CD4-positive, alpha-beta T cell treated with Interleukin-4 for 1 hour (primary cell): ENCODE results near the gene SNX15.

Source experiments
- DNase-seq, 2 donors: peaks; one replicate each; pipeline ENCODE4 v3.0.0-alpha.2; 2020 to 2022

The SNX15 gene

DNA sequence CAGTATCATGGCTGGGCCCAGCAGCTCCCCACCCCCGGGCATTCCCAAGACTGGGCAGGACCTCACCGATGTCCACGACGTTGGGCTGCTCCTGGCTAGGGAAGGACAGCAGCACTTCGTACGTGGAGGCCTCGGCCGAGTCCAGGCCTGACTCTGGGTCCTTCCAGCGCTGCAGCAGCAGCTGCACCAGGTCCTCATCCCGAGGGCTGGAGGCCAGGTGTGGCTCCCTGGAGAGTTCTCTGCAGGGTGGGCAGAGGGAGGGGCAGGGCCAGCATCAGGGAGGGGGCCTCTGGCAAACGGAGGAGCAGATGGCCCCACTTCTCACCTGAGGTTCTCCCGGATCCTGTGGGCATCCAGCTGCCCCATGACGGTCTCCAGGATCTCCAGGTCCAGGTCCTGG, 30.8 kb downstream of the SNX15 start:
- DNase-seq = no peak

DNA sequence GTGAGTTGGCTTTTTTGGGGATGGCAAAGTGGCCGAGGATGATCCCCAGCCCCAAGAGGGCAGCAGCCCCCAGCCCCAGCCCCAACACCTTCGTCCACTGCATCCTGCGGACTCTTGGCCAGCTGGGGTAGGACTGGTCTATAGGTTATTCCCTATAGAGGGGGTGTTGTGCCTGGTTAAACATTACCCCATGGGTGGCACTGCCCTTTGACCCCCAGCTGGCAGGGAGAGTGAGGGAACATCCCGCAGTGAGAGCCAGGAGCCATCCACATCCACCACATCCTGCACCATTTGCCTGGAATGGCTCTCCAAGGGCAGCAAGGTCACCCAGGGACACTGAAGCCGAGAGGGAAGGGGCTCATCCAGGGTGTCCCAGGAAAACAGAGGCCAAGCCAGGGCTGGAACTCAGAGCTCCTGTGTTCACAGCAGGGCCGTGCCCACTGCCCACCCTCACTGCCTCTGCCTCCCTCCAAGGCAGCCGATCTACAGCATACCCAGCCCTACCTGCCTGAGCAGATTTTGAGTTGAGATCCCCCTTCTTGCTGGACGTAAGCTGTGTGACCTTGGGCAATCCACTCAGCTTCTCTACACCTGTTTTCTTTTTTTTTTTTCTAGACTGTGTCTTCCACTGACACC, 31.3 kb downstream of the SNX15 start, which contains the start of gene NAALADL1:
NAALADL1 (minus strand) TSS at position 135 of the 636 bp plus-strand sequence; CDS start at position 103, 32 bp downstream.
- DNase-seq = no peak

DNA sequence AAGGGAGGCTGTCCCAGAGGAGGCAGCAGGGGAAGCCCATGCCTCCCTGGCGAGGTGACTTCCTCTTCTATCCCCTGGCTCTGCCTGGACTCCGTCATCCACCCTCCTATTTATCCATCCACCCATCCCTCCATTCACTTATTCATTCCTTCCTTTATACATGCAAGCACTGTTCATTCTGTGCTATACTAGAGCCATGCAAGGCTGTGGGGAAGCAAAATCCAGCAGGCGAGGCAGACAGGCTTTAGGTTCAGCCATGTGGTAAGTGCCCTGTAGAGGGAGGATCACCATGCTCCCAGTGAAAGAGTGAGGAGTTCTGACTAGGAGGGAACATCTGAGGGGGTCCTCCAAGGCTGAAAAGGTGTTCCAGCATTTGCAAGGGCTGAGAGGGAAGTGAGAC, 32.3 kb downstream of the SNX15 start:
- DNase-seq = no peak

DNA sequence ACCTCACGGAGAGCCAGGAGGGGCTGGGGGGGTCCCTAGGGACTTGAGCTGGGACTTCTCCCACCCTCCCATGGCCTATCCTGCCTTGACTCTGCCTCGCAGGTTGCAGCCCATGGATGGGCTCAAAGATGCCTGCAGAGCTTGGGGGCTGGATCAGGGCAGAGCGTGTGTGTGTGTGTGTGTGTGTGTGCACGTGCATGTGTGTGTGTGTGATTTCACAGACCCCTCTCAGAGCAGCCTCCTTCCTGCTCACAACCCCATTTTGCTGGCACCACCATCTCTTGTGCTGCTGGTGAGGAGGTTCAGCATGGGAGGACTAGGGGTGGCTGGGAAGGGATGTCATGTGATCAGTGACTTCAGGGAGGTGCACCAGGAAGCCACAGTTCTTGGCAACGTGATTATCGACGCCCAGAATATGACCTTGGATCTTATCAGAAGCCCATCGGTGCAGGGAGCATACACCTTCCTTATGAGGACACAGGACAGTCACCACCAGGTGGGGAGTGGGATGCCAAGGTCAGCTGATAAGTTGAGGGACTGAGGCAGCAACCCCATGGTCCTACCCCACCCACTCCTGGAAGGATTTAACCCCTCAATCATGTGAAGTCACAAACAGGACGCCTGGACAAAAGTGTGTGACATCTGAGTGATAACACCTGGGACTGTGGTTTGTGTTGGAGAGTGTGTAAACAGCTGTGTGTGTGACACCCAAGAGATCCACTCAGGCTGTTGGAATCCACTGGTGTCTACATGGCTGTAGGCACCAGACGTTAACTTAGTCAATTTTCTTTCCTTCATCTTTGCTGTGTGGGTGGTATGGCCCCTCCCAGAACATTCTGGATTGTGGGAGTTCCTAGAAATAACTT, 33.0 kb downstream of the SNX15 start:
- DNase-seq = no peak

DNA sequence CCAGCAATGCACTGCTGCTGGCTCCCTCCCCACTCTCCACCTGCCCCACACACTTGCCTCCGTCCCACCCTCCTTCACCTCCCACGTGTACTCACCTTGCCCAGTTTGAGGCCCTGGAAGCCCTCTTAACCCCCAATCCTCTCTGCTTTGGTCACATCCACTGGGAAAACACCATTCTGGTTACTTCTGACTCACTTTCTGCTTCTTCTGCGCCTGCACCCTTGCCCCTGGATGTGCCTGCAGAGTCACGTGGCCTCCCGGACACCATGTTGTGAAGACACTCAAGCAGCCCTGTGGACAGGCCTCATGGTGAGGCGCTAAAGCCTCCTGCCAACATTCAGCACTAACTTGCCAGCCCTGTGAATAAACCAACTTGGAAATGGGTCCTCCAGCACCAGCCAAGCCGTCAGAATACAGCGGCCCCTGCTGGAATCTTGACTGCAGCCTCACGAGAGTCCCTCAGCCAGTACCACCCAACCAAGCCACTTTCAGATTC, 33.7 kb downstream of the SNX15 start:
- no peak for DNase-seq

DNA sequence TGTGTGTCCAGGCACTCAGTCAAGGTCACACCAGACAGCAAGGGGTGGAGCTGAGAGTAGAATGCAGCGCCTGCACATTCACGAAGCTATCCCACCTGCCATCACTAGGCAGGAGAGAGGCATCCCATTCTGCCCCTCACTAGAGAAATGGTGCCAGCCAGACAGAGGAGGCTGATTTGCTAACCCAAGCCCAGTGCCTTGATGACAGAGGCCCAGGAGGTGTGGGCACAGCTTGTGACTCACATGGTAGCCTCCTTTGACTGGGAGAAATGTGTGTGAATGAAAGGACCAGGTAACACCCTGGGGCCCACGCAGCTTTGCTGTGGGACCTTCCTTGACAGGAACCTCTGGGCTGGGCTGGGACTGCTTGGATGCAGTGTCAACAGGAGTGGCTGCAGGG, 36.3 kb downstream of the SNX15 start:
- no peak for DNase-seq

DNA sequence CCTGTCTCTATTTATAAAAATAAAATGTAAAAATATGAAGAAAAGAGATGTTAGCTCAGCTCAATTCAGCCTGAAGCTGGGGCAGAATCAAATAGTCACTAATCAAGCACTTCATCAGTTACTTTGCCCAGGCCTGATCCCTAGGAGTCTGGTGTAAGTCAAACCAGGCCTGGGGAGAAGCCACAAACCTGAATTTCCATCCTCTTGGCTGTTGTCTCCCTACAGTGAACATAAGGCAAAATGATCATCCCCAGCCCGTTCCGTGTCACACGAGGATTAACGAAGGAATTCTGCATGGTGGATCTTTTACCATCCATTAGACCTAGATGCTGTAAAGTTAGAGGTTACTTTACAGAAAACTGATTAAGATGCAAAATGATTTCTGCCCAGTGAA, 37.6 kb downstream of the SNX15 start:
- DNase-seq = no peak

DNA sequence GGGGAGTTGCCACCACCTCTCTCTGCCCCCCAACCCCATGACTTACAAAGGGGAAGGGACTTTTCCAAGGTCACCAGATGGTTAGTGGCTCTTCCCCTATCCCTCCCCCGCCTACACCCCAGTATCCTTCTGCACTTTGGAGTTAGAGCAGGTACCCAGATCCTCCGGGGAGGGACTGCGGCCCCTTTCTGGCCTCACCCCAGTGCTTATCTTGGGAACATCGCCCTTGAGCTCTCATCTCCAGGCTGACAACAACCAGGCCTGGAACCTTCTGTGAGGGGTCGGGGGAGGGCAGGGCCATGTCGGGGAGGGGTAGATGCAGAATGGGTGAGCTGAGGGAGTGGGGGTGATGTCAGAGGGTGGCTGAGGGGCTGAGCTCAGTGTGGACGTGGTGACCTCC, 38.6 kb downstream of the SNX15 start:
- DNase-seq = no peak

DNA sequence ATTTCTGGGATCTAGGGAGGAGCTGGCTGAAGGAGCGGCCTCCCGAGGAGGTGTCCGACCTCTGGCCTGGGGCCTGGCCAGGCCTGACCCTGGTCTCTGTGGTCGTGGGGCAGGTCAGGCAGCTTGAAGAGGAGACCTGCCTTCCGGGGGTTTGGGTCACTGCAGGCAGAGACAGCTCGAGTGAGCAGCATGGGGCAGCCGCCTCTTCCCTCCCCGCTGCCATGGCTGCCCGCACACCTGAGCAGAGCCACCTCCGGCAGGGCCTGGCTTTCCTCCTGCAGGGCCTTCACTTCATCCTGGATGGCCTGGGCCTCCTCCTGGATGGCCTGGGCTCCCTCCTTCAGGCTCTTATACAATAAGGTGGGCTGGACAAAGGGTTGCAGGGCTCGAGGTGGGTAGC, 39.1 kb downstream of the SNX15 start:
- no peak for DNase-seq

DNA sequence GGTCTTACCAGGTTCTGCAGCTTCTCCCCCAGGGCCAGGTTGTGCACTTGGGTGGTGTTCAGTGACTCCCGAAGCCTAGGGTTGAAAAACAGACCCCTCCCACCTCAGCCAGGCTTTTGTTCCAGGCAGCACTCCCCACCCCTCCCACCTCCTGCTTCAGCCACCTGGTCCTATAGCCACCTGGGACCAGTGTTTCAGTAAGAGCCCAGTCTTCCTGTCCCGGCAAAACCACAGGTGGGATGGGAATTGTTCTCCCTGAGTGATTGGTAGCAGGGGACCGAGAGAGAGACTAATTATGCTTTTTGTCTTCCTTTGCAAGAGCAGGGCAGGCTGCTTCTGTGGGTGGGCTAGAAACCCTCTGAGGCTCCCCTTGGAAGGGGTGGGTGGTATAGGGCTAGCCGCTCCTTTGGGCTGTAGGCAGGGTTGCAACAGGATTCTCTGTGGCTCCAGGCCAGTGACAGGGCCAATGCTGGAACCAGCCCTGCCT, 39.6 kb downstream of the SNX15 start:
- no peak for DNase-seq

DNA sequence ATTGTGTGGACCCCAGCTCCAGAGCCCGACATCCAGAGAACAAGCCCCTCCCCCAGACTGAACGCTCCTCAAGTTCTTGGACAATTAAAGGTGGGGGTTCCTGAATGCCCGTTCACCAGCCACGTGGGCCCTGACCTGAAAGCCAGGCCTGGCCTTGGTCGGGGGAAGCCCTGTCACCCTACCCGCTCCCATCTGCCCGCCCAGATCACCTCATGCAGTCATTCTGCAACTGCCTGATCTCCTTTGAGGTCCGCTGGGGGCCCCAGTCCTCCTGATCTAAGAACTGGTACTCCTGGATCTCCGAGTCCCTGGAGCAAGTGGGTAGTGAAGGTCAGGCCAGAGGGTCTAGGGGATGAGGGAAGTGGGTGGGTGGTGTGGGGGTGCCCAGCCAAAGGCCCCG, 40.2 kb downstream of the SNX15 start:
- no peak for DNase-seq

DNA sequence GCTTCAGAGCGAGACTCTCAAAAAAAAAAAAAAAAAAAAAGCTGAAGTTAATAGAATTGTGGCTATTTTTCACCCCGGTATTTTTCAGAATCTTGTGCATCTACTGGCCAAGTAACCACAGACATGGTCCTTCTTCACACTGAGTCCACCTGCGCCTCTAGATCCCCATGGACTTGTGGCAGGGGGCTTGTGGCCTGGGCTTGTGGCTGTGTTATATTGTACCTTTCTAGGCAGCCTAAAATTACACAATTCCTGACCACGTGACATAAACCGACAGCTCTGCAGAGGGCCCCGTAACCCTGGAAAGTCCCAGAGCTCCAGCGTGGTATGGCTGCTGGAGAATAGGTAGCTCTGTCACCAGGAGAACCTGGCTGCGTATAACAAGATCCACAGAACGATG, 42.0 kb downstream of the SNX15 start:
- no peak for DNase-seq

DNA sequence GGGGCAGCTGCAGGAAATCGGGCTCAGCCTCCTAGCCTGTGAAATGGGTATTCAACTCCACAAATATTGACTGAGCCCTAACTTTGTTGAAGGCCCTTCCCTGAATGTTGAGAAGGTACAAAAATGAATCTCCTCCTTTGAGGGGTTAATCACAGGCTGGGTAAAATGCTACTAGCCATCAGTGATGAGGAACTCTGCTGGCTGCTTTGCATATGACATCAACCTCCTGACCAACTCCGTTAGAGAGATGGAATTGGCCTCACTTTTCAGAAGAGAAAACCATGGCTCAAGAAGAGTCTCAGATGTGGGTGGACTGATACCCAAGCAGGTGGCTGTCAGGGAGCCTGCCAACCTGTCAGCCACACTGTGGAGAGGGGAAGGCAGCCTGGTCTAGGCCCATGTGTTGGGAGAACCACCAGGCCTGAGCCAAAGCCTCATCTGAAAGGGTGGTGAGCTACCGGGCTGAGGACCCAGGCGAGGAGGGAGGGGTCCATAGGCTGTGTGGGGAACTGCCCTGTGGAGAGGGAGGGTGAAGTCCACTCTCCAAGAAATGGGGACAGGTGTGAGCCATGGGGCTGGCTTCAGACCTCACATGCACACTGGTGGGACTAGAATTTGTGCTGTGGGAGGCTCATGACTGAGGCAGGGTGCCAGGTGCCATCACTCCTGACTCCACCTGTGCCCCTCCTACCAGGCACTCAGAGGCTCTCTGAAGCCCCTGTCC, 44.8 kb downstream of the SNX15 start:
- no peak for DNase-seq

DNA sequence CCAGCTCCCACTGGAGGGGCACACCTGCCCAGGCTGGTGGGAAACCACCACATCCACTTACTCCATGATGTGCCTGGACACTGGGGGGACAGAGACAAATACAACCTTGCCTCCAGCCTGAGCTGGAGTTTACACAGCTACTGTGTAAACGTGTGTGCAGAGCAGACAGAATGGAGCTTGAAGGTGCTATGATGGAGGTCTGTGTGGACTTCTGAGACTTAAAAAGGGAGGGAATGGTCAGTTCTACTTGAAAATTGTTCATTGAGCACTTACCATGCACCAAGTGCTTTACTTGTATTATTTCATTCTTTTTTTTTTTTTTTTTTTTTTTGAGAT, 45.4 kb downstream of the SNX15 start:
- DNase-seq = no peak

DNA sequence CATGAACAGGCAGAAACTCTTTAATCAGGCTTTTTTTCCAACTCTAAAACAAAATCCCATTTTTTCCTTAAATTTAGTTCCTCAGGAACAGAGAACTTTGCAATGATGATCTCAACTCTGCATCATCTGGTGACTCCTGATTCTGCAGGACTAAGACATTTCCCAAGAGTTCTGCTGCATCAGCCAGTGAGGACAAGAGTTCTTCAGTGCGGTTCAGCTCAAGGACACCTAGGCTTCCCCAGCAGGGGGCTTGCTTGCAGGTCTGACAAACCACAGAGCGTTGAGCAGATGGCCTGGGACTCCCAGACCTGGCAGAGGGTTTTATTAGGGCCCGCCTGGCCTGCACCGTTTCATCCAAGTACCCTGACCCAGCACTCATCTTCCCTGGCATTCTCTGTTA, 50.2 kb downstream of the SNX15 start:
- DNase-seq = no peak

DNA sequence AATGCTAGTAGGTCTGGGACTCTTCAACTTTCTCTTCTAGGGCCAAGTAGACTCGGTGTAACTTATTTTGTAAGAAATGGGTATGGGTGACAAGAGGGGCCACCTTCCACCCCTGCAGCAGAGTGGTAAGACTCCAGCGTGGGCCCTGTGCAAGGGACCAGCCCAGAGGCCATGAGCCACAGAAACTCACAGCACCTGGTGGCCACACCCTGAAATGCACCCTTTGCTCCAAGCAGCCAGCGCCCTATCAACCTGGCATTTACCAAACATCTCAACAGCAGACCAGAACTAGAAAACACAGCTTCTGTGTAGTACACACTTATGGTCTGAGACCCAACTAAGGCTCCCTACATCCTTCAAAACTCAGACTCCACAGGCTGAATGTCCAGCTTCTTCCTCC, 50.9 kb downstream of the SNX15 start:
- DNase-seq = peak; percentile 76 to 82

DNA sequence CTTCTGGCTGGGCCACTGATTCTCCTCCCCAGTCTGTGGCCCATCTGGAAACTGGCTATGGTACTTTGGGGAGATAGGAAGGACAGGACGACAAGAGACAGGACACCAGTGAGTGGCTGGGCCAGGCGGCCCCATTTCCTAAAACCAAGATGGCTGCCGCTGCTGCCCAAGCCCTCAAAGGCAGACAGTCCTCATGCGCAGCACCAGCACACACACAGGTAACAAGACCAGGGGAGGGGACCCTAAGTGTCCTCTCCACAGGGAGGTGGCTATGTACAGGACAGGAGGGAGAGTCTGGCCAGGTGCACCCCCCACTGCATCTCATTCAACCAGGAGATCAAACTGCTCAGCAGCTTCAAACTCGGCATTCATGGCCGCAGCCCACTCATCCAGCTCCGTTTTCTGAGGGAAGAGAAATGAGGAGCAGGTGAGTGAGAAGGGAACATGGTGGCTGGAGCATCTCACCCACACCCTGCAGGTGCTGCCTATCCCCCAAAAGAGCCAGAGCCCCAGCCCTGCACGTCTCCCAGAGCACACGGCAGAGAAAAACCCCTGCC, 51.6 kb downstream of the SNX15 start:
- no peak for DNase-seq

DNA sequence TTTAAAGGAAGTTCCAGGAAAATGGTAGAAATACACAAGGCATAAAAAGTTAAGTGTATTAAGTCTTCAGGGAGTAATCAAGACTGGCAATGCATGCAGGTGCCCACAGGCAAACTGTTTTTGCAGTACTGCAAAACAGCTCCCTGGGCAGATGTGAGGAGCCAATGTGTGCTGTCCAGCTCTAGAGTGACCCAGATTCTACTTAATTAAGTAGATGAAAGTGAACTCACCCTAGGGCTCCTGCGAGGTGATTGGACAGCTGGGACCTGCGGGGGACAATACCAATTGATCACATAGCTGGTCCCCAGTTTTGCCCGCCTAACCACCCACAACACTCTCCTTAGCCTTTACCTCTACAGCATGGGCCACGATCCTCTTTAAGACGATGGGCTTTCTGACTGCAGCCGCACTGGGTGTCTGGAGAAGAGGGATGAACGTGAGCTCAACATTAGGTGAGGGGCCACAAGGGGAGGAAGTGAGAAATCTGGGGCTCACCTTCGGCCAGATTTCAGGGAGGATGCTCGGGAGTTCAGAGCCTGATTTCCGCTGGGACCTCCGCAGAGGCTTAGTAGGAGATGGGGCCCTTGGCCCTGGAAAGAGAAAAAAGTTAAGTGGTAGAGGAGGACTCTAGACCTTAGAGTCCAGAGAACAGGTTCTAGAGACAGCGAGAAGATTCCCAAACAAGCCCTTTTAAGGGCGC, 56.0 kb downstream of the SNX15 start:
- no peak for DNase-seq

DNA sequence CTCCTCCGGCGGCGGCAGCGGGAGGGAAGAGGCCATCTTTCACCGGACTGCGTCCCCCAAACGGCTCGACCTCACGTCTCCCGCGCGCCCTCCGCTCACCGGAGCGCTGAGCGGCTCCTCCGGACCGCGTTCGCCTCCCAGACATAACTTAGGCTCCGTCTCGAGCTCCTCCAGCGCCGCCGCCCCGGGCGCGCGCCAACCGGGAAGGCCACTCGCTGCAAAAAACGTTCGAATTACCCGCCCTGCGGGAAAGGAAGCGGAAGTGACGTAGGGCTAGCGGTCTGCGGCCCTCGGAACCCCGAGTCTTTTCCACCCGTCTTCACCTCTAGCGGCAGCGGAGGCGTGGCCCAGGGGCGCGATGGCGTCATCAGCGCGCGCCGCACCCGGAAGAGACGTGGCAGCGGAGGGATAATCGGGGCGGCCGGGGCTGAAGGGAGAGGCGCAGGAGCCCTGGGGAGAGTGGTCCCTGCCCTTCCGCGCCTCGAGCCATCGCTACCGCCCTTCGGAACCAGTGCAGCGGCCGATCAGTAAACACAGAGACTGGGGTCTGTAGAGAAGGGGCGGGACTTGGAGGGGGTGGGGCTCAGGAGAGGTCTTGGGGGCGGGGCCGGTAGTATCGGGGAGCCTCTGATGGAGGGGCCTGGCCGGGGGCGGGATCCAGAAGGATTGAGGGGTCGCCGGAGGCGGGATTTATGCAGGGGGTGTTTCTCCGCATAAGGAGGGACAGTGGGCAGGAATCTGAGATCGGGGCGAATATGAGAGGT, 56.8 kb downstream of the SNX15 start, which contains the start of the genes CDCA5 and ZFPL1:
CDCA5 (minus strand) TSS at position 207 of the 764 bp plus-strand sequence; CDS start at position 145, 62 bp downstream.
ZFPL1 (plus strand) TSS at position 389 of the 764 bp plus-strand sequence. CDS start 477 bp downstream, outside the sequence.
- DNase-seq = peak; percentile 96

DNA sequence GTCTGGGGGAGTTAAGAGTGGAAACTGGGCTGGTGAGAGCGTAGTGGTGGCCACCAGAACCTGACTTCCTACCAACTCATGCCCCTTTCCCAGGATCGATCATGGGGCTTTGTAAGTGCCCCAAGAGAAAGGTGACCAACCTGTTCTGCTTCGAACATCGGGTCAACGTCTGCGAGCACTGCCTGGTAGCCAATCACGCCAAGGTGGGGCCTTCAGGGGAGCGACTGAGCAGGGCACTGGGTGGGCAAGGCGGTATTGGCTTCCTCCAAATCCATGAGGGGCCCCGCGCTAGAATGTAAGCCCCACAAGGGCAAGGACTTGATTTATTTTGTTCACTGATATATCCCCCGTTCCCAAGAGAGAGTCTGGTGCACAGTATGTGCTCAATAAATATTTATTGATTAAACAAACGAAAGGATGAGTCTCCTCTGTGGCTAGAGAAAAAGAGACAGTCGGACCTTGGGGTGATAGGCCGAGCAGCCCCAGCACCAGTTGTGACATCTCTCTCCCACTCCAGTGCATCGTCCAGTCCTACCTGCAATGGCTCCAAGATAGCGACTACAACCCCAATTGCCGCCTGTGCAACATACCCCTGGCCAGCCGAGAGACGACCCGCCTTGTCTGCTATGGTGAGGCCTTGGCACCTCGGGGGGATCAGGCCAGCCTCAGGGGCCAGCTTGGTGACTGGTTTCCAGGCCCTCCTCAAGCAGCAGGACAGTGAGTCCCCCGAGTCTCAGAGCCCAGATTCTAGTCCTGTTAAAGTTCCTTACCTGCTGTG, 57.5 kb downstream of the SNX15 start:
- no peak for DNase-seq

DNA sequence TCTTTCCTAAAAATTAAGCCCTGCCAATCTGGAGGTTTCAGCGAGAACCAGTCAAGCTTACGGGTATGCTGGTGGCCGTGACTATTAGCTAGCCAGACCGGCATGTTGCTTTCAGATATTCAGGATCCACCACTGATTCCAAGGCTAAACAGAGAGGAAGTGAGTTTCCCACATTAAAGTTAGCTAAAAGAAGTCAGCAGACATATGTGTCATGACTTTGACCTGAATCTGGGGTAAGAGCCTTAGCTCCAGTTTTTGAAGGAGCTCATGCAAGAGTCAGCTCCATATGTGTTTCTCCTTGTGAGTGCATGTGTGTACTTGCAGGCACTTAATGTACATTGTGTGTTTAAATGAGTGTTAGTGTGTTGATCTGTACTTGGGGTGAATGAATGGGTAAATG, 58.2 kb downstream of the SNX15 start:
- no peak for DNase-seq
